ENCODE results near the gene SLC35B3.
"Not testable (repeated sequence)": the region's sequence is repeated elsewhere in the genome, so short reads cannot be mapped to it uniquely, and the experiment has no call there.

SLC35B3 gene

DNA sequence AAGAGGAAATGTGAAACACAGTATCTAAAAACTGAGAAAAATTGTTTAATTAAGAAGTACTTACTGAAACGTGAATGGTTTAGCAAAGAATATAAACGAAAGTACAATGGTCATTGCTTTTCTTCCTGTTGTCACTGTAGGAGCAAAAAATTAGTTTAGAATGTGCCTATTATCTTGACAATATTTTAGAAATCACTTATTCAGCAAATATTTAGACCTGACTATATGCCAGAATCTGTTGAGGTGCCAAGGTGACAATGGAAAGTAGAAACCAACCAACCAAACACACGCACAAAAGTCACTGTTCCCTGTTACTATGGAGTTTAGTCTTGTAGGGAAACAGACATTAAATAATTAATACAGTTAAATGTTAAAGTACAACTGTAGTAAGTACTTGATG lies 20.5 kb downstream of the SLC35B3 start:
- no peak for DNase-seq (ENCODE audit: low spot score)
- TF ChIP-seq, protein P1, sequence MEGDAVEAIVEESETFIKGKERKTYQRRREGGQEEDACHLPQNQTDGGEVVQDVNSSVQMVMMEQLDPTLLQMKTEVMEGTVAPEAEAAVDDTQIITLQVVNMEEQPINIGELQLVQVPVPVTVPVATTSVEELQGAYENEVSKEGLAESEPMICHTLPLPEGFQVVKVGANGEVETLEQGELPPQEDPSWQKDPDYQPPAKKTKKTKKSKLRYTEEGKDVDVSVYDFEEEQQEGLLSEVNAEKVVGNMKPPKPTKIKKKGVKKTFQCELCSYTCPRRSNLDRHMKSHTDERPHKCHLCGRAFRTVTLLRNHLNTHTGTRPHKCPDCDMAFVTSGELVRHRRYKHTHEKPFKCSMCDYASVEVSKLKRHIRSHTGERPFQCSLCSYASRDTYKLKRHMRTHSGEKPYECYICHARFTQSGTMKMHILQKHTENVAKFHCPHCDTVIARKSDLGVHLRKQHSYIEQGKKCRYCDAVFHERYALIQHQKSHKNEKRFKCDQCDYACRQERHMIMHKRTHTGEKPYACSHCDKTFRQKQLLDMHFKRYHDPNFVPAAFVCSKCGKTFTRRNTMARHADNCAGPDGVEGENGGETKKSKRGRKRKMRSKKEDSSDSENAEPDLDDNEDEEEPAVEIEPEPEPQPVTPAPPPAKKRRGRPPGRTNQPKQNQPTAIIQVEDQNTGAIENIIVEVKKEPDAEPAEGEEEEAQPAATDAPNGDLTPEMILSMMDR (IDR thresholded peaks at IDR 0.05; ENCODE audit: extremely low read depth, missing control alignments), result no peak

DNA sequence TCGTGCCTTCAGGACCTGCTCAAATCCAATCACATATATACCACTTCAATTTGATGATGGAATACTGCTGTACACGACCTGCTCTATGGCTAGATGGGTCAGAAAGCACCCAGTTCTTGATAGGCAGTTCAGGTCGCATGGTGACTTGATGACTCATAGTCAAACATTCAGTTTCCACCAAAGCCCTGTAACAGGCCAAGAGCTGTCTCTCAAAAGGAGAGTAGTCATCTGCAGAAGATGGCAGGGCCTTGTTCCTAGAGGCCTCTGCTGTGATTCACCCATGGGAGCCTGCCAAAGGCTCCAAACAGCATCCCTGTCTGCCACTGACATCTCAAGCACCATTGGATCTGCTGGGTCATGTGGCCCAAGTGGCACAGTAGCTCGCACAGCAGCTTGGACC lies 29.4 kb downstream of the SLC35B3 start:
- DNase-seq (ENCODE audit: low spot score), result not testable (repeated sequence)

DNA sequence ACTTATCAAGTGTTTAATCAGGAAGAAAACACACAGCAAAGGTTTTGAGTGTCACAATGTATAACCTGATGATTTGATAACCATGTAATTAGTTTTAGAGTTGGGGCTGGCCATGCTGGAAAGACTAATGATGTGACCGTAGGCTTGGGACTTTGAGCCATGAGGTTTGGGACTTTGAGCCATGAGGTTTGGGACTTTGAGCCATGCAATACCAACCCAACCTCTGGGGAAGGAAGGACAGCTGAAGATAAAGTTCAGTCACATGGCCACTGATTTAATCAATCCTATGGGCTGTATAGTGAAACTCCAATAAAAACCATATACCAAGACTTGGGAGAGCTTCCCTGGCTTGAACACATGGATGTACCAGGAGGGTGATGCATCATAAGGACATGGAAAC lies 32.8 kb downstream of the SLC35B3 start:
- no peak for DNase-seq (ENCODE audit: low spot score)
- TF ChIP-seq, protein P1 (IDR thresholded peaks at IDR 0.05; ENCODE audit: extremely low read depth, missing control alignments), result no peak

DNA sequence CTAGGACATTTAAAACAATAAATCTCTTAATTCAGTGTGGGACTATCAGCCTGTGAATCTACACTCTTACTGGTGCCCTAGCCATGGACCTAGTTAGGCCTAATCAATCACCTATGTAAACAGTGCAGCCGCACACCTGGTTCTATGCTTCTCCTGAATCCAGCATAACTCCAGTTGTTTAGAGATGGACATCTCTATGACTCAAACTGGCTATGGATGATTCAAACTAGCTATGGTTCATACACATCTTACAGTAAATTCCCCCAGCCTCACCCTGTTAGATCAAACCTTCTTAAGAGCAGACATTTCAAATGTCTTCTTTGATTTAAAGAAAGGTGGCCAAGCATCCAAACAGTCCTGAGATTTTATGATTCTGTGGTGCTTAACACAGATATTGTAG lies 34.7 kb downstream of the SLC35B3 start:
- TF ChIP-seq, protein P1 (IDR thresholded peaks at IDR 0.05; ENCODE audit: extremely low read depth, missing control alignments), result no peak
- DNase-seq (ENCODE audit: low spot score), result no peak

DNA sequence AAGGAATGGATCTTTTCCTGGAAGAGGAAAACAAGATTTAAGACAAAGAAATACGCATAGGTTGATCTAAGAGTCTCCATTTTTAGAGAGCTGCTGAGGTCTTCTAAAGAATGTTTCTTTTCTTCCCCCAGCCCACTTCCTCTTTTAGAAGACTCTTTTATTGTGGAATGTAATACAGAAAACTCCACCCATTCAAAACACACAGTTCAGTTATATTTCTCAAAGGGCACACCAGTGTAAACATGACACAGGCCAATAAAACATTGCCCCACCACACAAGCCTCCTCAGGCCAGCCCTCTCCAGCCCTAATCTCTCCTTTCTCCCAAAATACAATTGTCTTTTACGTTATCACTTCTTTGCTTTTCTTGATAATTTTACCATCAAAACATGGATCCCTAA lies 42.8 kb downstream of the SLC35B3 start:
- no peak for DNase-seq (ENCODE audit: low spot score)
- TF ChIP-seq, protein P1 (IDR thresholded peaks at IDR 0.05; ENCODE audit: extremely low read depth, missing control alignments), result no peak

DNA sequence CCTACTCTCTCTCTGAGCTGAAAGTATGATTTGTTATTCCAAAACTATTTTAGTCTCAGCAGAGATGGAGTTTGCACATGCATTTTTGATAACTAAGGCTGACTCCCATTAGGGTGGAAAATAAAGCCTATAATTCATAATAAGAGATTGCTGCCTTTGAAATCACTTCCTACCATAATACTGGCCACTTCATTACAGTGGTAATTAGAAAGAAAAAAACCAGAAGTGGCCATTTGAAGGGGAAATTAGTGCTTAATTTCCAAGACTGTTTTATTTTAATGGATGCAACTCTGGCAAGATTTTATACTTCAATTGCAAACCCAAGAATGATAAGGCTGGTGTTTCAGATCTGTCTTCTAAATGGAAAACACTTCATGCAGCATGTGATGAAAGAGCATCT lies 43.4 kb downstream of the SLC35B3 start:
- DNase-seq (ENCODE audit: low spot score), result no peak
- TF ChIP-seq, protein P1 (IDR thresholded peaks at IDR 0.05; ENCODE audit: extremely low read depth, missing control alignments), result no peak

DNA sequence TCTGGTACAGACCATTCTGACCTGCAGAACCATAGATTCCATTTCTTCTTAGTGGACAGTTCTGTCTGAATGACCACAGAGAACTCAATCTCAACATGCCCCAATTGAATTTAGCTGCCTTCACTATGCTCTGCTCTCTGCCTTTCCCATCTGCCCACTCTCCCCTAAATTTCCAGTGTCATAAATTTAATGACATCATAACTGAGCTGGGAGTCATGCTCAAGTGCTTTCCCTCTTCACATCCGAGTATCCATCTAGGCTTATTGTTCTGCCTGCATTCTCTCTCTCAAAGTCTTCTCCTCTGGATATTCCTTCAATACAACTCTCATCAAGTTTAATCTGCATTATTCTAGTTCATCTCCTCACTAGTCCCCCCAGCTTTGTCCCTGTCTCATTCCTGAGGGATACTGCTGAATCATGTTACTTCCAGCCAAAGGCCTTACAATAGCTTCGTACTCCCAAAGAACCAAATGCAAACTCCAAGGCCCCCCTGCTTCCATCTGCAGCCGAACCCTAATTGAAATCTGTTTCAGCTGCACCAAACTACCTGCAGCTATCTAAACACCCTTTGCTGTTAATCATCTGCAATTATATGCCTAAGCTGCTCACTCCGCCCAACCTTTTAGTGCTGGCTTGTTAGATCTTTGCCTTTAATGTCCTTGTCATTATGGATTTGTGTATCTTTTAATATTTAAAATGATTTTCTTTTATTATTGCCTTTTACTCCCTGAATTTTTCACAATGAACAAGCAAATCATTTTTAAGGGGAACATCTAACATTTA lies 46.1 kb downstream of the SLC35B3 start:
- TF ChIP-seq, protein P1 (IDR thresholded peaks at IDR 0.05; ENCODE audit: extremely low read depth, missing control alignments), result no peak
- no peak for DNase-seq (ENCODE audit: low spot score)

DNA sequence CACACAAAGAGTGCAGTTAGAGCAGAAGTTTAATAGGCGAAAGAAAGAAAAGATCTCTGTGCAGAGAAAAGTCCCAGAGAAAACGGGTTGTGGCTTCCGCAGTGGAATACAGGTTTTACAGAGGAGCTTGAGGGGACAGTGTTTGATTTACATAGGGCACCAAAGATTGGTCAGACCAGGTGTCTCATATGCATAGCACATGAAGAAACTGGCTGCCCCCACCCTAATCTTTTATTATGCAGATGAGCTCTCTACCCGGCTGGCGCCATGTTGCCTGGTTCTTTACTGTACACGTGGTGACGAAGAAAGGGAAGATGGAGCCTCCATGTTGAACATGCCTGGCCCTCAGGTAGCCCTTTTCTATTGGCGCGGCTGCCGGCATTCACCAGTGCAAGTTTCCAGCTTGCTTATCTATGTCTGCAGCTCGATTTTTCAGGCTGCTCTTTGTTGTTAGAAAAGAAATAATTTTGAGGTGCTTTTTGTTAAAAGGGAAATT lies 47.4 kb downstream of the SLC35B3 start:
- no peak for DNase-seq (ENCODE audit: low spot score)

More for the DNA sequence above, 47.4 kb downstream of the SLC35B3 start:
- TF ChIP-seq, protein P1 (IDR thresholded peaks at IDR 0.05; ENCODE audit: extremely low read depth, missing control alignments), result no peak

Measured in GM20000 (cell line).